ENCODE results near the gene AIF1. TPM values are rescaled to one million over a fixed set of nuclear protein-coding genes. Genes with fewer than 3 reads are reported as not detected.

AIF1 gene
- total and polyA plus RNA-seq, 10 donors: 258 to 479 (median 311) TPM

- Histone ChIP-seq H3K27me3 (replicated peaks in 1 of 7) (no peaks in the 10 kb centered on the region), H3K27ac (peak overlapping the region in 7 of 8 donors; percentile 21 to 98 (median 65)), H3K9me3 (no peaks in the 10 kb centered on the region), H3K4me3 (peak overlapping the region in 1 of 8 donors; percentile 17), H3K4me1 (peaks cover 41 to 98% (median 71%) of the 10 kb centered on the region in 6 donors), H3K36me3 (no peaks in the 10 kb centered on the region)
- WGBS, 5 donors: 73 to 83% (median 76%) methylated on average over 1 of the region's 1 CpG
- intact Hi-C loops (cut with DNase I; ENCODE audit: low total_unique reads): no loop called here
- TF ChIP-seq POLR2AphosphoS5 (IDR thresholded peaks at IDR 0.05) (no peak), POLR2A (IDR thresholded peaks at IDR 0.05) (no peak)
- TF ChIP-seq, protein P1, sequence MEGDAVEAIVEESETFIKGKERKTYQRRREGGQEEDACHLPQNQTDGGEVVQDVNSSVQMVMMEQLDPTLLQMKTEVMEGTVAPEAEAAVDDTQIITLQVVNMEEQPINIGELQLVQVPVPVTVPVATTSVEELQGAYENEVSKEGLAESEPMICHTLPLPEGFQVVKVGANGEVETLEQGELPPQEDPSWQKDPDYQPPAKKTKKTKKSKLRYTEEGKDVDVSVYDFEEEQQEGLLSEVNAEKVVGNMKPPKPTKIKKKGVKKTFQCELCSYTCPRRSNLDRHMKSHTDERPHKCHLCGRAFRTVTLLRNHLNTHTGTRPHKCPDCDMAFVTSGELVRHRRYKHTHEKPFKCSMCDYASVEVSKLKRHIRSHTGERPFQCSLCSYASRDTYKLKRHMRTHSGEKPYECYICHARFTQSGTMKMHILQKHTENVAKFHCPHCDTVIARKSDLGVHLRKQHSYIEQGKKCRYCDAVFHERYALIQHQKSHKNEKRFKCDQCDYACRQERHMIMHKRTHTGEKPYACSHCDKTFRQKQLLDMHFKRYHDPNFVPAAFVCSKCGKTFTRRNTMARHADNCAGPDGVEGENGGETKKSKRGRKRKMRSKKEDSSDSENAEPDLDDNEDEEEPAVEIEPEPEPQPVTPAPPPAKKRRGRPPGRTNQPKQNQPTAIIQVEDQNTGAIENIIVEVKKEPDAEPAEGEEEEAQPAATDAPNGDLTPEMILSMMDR (IDR thresholded peaks at IDR 0.05 in 8 of 11, conservative IDR thresholded peaks at IDR 0.05 in 3 of 11): no peak
- peak; percentile 22 for DNase-seq
These were observed 45.0 kb upstream of the AIF1 start for GRCh38 chr6:31569861-31570536.

GRCh38 chr6:31572041-31572911 lies 42.8 kb upstream of the AIF1 start, which contains the start of gene LTA:
LTA (plus strand) TSS chr6:31572289; CDS start chr6:31572743, 454 bp downstream.
- TF ChIP-seq, protein P1 (IDR thresholded peaks at IDR 0.05 in 8 of 11, conservative IDR thresholded peaks at IDR 0.05 in 3 of 11): no peak
- TF ChIP-seq POLR2A (IDR thresholded peaks at IDR 0.05): peak in 1 of 3 donors; percentile 58
- peak; percentile 80 to 85 (median 85) for TF ChIP-seq POLR2AphosphoS5 (IDR thresholded peaks at IDR 0.05)
- no peaks in the 10 kb centered on the region for H3K9me3 ChIP-seq
- peak within 1 kb of the TSS; percentile 16 to 71 (median 42) for H3K4me3 ChIP-seq
- H3K4me1 ChIP-seq: peaks cover 43 to 100% (median 83%) of the 10 kb centered on the region in 6 donors
- intact Hi-C loops (cut with DNase I; ENCODE audit: low total_unique reads): no loop called here
- WGBS, 5 donors: 47 to 68% (median 62%) methylated on average over 27 of the region's 27 CpGs
- H3K27ac ChIP-seq: peak within 1 kb of the TSS; percentile 64 to 98 (median 89)
- H3K36me3 ChIP-seq: peaks cover 0 to 8% (median 0%) of the 10 kb centered on the region in 6 donors
- DNase-seq: peak; percentile 92
- no peaks in the 10 kb centered on the region for H3K27me3 ChIP-seq (replicated peaks in 1 of 7)

DNA sequence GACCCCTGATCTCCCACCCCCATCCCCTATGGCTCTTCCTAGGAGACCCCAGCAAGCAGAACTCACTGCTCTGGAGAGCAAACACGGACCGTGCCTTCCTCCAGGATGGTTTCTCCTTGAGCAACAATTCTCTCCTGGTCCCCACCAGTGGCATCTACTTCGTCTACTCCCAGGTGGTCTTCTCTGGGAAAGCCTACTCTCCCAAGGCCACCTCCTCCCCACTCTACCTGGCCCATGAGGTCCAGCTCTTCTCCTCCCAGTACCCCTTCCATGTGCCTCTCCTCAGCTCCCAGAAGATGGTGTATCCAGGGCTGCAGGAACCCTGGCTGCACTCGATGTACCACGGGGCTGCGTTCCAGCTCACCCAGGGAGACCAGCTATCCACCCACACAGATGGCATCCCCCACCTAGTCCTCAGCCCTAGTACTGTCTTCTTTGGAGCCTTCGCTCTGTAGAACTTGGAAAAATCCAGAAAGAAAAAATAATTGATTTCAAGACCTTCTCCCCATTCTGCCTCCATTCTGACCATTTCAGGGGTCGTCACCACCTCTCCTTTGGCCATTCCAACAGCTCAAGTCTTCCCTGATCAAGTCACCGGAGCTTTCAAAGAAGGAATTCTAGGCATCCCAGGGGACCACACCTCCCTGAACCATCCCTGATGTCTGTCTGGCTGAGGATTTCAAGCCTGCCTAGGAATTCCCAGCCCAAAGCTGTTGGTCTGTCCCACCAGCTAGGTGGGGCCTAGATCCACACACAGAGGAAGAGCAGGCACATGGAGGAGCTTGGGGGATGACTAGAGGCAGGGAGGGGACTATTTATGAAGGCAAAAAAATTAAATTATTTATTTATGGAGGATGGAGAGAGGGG lies 41.6 kb upstream of the AIF1 start:
- Histone ChIP-seq H3K4me1 (peaks cover 45 to 100% (median 83%) of the 10 kb centered on the region in 6 donors), H3K27ac (peak overlapping the region; percentile 36 to 98 (median 89)), H3K36me3 (peaks cover 0 to 20% (median 1%) of the 10 kb centered on the region in 6 donors), H3K4me3 (peak overlapping the region in 1 of 8 donors; percentile 71), H3K27me3 (replicated peaks in 1 of 7) (no peaks in the 10 kb centered on the region), H3K9me3 (no peaks in the 10 kb centered on the region)
- DNase-seq: peak; percentile 58
- intact Hi-C loops (cut with DNase I; ENCODE audit: low total_unique reads): no loop called here
- no peak for TF ChIP-seq POLR2AphosphoS5 (IDR thresholded peaks at IDR 0.05)
- 84 to 95% (median 90%) methylated on average over 9 of the region's 9 CpGs for WGBS, 5 donors

Data from spleen (tissue), 11 donors.